OCI-LY7 (cell line): Measurements from ENCODE around the gene GAL. TPM values are rescaled to one million over a fixed set of nuclear protein-coding genes. Genes with fewer than 3 reads are reported as not detected.

Experiments used
- BruUV-seq: library from RNA; stranded (reverse); fragments of 400-500 nt; replicated peaks from 2 replicates; lab custom pipeline; 2021; lab: Mats Ljungman, UMichigan
- CTCF ChIA-PET: fragments of 300-600 bp; sonication (Branson Sonifier 250); formaldehyde crosslinking; loops from one replicate; lab custom pipeline; 2022; ENCODE audit warnings: antibody characterized with exemption; ENCODE audit not compliant: unreplicated experiment; lab: Charles Lee
- POLR2A ChIA-PET: fragments of 300-600 bp; sonication (Branson Sonifier 250); formaldehyde crosslinking; loops from one replicate; lab custom pipeline; 2022; ENCODE audit warnings: antibody characterized with exemption; lab: Charles Lee
- DNase-seq: peaks from one replicate; pipeline ENCODE4 v3.0.0-alpha.2; 2015; ENCODE audit warnings: low spot score
- H2AFZ ChIP-seq: fragments of 200-600 bp; sonication (generic), shearing (Covaris generic); 2 replicates; pipeline ENCODE4 v1.6.1; 2014; ENCODE audit warnings: mild to moderate bottlenecking, antibody characterized with exemption, low read length, moderate library complexity
- H3K27ac ChIP-seq: fragments of 200-600 bp; sonication (generic); 2 replicates; pipeline ENCODE4 v1.5.1; 2014; ENCODE audit warnings: mixed run types, low read depth, mild to moderate bottlenecking, moderate library complexity, low read length, inconsistent platforms; ENCODE audit not compliant: poor library complexity, severe bottlenecking
- H3K36me3 ChIP-seq: fragments of 200-600 bp; sonication (generic); 2 replicates; pipeline ENCODE4 v1.6.1; 2014; ENCODE audit warnings: mild to moderate bottlenecking, antibody characterized with exemption, low read length, moderate library complexity, mixed read lengths; ENCODE audit not compliant: insufficient read depth
- H3K4me1 ChIP-seq: fragments of 200-600 bp; sonication (generic); 2 replicates; pipeline ENCODE4 v1.5.1; 2014; ENCODE audit warnings: mild to moderate bottlenecking, low read length; ENCODE audit not compliant: insufficient read depth, poor library complexity, severe bottlenecking
- H3K4me2 ChIP-seq: fragments of 200-600 bp; sonication (generic); 2 replicates; pipeline ENCODE4 v1.6.1; 2014; ENCODE audit warnings: mild to moderate bottlenecking, low read length
- H3K4me3 ChIP-seq: fragments of 200-600 bp; sonication (generic); 2 replicates; pipeline ENCODE4 v1.5.1; 2014; ENCODE audit warnings: mild to moderate bottlenecking, low read depth, low read length; ENCODE audit not compliant: poor library complexity, severe bottlenecking
- H3K79me2 ChIP-seq: fragments of 200-600 bp; sonication (generic); 2 replicates; pipeline ENCODE4 v1.6.1; 2016; ENCODE audit warnings: low read depth, mild to moderate bottlenecking, low read length, moderate library complexity, mixed read lengths; ENCODE audit not compliant: insufficient read depth
- H3K9me2 ChIP-seq: fragments of 200-600 bp; sonication (generic); 2 replicates; pipeline ENCODE4 v1.6.1; 2016; ENCODE audit warnings: mild to moderate bottlenecking, low read length, mixed read lengths; ENCODE audit not compliant: insufficient read depth
- H3K9me3 ChIP-seq: fragments of 200-600 bp; sonication (generic); 2 replicates; pipeline ENCODE4 v1.6.1; 2014; ENCODE audit warnings: mild to moderate bottlenecking, mixed run types, low read length, mixed read lengths
- H4K20me1 ChIP-seq: fragments of 200-600 bp; sonication (generic); 2 replicates; pipeline ENCODE4 v1.6.1; 2014; ENCODE audit warnings: mild to moderate bottlenecking, antibody characterized with exemption, low read length, moderate library complexity, mixed read lengths; ENCODE audit not compliant: insufficient read depth
- CTCF ChIP-seq: fragments of 200-600 bp; sonication (generic); conservative IDR thresholded peaks from 2 replicates; pipeline ENCODE4 v1.5.1; 2014; ENCODE audit warnings: mild to moderate bottlenecking, antibody characterized with exemption, low read length, moderate library complexity, mixed read lengths
- EZH2phosphoT487 ChIP-seq: fragments of 200-600 bp; sonication (generic); IDR thresholded peaks from 2 replicates; pipeline ENCODE4 v1.6.1; 2018; ENCODE audit warnings: low read depth, borderline replicate concordance, mild to moderate bottlenecking, mixed run types, antibody characterized with exemption, low read length, moderate library complexity, mixed read lengths
- intact Hi-C: fragments of 100-400 bp; cut with micrococcal nuclease; formaldehyde crosslinking; loops from one replicate; pipeline ENCODE4 v1.10.0; 2022; ENCODE audit not compliant: unreplicated experiment
- total RNA-seq, 2 experiments: library from RNA; depleted of rRNA in 1 of 2; stranded (reverse); fragments of >200 nt in 1 of 2; shearing (Covaris generic) in 1 of 2; gene quantifications; 2 replicates each; pipeline ENCODE4 v1.2.3, GENCODE V29; 2014 to 2022

Gene GAL
- total RNA-seq, 2 experiments from 2014 or later = not detected

GRCh38 chr11:68727783-68728182 lies 43.4 kb downstream of the GAL start:
- intact Hi-C loops = no loop called here
- H2AFZ ChIP-seq = no peak overlapping the region
- H3K4me2 ChIP-seq = no peak overlapping the region
- no peaks in the 10 kb centered on the region for H3K9me2 ChIP-seq
- POLR2A ChIA-PET = no interaction called here
- no peak for DNase-seq
- CTCF ChIA-PET = no interaction called here
- H4K20me1 ChIP-seq = no peaks in the 10 kb centered on the region
- H3K4me3 ChIP-seq = no peak overlapping the region
- TF ChIP-seq CTCF = no peak
- no peak for TF ChIP-seq EZH2phosphoT487
- no TSS peak for BruUV-seq
- no peak overlapping the region for H3K27ac ChIP-seq
- no peaks in the 10 kb centered on the region for H3K36me3 ChIP-seq
- no peaks in the 10 kb centered on the region for H3K79me2 ChIP-seq
- no peaks in the 10 kb centered on the region for H3K9me3 ChIP-seq
- H3K4me1 ChIP-seq = no peaks in the 10 kb centered on the region

- TF ChIP-seq EZH2phosphoT487 = no peak
- no peak for TF ChIP-seq CTCF
- BruUV-seq = no TSS peak
Measured at GRCh38 chr11:68734111-68734510, 49.8 kb downstream of the GAL start.

GRCh38 chr11:68735125-68735524 lies 50.8 kb downstream of the GAL start:
- Histone ChIP-seq H2AFZ (no peak overlapping the region), H3K9me2 (no peaks in the 10 kb centered on the region), H3K27ac (no peak overlapping the region), H3K4me2 (no peak overlapping the region), H3K79me2 (no peaks in the 10 kb centered on the region), H3K4me3 (no peak overlapping the region), H3K4me1 (no peaks in the 10 kb centered on the region), H3K9me3 (no peaks in the 10 kb centered on the region), H4K20me1 (no peaks in the 10 kb centered on the region), H3K36me3 (no peaks in the 10 kb centered on the region)
- ChIA-PET CTCF (no interaction called here), POLR2A (no interaction called here)
- intact Hi-C loops = no loop called here
- TF ChIP-seq CTCF (no peak), EZH2phosphoT487 (no peak)
- no peak for DNase-seq
- BruUV-seq = no TSS peak

More at GRCh38 chr11:68734111-68734510, 49.8 kb downstream of the GAL start:
- H3K4me2 ChIP-seq = no peak overlapping the region
- no peaks in the 10 kb centered on the region for H3K79me2 ChIP-seq
- H3K9me3 ChIP-seq = no peaks in the 10 kb centered on the region
- ChIA-PET CTCF (no interaction called here), POLR2A (no interaction called here)
- no peaks in the 10 kb centered on the region for H3K9me2 ChIP-seq
- H3K27ac ChIP-seq = no peak overlapping the region
- H2AFZ ChIP-seq = no peak overlapping the region
- H3K4me1 ChIP-seq = no peaks in the 10 kb centered on the region
- DNase-seq = no peak
- H3K4me3 ChIP-seq = no peak overlapping the region
- H3K36me3 ChIP-seq = no peaks in the 10 kb centered on the region
- intact Hi-C loops = no loop called here
- no peaks in the 10 kb centered on the region for H4K20me1 ChIP-seq
